ENCODE measurements around the gene HM13.
A peak's percentile ranks its signal among the peaks of the same experiment; 100 is the strongest.
"Not testable (repeated sequence)": the region's sequence is repeated elsewhere in the genome, so short reads cannot be mapped to it uniquely, and the experiment has no call there.

Gene HM13

GRCh38 chr20:31543966-31544598 is 29.8 kb downstream of the HM13 start:
- no peak for DNase-seq

- DNase-seq = no peak
These were observed 30.4 kb downstream of the HM13 start for GRCh38 chr20:31544600-31544999.

DNA sequence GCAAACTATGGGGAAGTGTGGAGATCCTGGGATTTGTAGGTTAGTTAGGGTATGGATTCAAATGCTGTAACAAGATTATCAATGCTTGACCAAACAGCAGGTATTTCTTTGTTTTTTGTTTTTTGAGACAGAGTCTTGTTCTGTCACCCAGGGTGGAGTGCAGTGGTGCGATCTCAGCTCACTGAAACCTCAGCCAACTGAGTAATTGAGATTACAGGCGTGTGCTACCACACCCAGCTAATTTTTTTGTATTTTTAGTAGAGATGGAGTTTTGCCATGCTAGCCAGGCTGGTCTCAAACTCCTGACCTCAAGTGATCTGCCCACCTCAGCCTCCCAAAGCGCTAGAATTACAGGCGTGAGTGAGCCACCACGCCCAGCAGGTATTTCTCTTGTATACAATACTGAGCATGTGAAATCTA is 31.4 kb downstream of the HM13 start:
- not testable (repeated sequence) for DNase-seq

DNA sequence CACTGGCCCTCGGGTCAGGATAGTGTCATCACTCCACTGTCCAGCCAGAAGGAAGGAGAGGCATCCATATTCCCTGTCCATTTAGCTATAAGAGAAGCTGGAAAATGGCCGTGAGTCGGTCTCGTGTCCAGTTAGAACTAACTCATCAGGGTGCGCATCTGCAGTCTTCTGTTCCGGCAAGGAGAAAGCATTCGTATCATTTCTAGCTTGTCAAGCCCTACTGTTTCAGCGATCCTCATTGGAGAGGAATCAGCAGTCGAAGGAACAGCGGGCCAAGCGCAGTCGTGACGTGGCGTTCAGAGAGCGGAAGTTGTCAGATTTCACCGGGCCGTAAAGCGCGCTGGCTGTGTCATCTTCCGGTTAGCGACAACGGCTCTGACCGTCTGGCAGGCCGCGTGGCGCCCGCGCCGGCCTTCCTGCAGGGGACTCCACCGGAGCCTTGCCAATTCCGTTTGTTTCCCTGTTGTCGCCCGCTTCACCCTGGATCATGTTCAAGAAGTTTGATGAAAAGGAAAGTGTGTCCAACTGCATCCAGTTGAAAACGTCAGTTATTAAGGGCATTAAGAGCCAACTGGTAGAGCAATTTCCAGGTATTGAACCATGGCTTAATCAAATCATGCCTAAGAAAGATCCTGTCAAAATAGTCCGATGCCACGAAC is 32.9 kb downstream of the HM13 start:
- DNase-seq = peak; percentile 79 to 86

DNA sequence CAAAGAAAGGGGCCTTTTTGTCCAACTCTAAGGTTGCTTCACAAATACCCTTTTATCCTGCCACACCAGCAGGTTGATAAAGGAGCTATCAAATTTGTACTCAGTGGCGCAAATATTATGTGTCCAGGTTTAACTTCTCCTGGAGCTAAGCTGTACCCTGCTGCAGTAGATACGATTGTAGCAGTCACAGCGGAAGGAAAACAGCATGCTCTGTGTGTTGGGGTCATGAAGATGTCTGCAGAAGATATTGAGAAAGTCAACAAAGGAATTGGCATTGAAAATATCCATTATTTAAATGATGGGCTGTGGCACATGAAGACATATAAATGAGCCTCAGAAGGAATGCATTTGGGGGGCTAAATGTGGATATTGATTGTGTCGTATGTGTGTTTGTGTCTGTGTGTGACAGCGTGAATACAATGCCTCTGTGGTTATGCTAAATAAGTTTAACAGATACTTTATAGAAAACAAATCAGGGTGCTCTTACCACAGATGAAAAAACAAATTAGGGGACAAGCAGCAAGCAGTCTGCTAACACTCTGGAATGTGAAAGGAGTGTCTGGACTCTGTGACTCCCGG is 33.6 kb downstream of the HM13 start:
- no peak for DNase-seq

- no peak for DNase-seq
These were observed 34.7 kb downstream of the HM13 start for GRCh38 chr20:31548820-31549512.

DNA sequence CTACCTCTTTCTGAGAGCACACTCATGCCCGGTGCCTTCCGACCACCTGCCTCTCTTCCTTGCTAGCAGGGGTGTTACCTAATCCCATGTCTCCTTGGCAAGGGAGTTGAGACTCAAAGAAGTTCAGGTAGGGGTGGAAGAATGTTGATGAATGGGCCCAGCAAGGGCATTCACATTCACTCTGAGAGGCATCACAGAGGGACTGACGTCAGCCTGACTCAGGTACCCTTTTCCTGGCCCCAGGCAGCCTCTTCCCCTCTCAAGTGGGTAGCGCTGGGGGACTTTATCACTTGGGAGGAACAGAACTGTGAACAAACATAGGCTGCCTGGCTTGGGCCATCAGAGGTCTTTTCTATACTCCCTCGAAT is 35.3 kb downstream of the HM13 start:
- no peak for DNase-seq

- DNase-seq = no peak
These were observed 35.9 kb downstream of the HM13 start for GRCh38 chr20:31550099-31550498.

DNA sequence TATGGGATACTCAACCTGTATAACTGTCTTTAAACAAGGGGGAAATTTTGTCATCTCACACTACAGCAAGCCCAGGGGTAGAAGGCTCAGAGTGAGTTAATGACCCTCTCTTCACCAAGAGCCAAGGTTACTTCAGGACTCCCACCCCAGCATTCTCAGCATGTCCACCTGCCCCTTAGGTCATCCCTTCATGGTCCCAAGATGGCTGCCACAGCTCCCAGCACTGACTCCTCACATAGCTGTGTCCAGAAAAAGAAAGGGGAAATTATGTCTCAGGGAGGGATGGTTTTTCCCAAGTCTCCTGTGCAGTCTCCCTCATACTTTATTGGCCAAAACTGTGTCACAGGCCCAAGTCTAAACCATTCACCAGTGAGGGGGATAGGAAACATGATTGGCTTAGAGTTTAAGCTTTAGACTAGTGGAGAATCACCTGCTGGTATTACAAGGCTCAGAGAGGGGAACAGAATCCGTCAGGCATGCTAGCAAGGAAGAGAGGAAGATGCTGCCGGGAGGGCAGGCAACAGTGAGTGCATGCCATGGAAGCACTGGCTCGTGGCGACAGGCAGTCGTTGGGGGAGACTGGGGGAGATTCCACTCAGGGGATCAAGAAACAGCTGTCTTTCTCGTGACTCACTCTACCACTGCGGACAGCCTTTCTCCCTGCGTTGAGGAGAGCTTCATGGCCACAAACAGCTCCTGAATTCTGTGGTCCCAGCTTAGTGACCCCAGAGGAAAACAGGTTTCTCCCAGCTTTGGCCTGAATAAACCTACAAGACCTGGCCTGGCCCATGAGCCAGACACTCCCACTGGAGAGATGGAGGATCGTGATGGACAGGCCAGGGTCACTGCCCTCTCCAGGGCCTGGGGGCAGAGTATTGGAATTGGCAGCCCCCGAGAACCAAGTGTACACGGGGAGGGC is 37.2 kb downstream of the HM13 start:
- no peak for DNase-seq

DNA sequence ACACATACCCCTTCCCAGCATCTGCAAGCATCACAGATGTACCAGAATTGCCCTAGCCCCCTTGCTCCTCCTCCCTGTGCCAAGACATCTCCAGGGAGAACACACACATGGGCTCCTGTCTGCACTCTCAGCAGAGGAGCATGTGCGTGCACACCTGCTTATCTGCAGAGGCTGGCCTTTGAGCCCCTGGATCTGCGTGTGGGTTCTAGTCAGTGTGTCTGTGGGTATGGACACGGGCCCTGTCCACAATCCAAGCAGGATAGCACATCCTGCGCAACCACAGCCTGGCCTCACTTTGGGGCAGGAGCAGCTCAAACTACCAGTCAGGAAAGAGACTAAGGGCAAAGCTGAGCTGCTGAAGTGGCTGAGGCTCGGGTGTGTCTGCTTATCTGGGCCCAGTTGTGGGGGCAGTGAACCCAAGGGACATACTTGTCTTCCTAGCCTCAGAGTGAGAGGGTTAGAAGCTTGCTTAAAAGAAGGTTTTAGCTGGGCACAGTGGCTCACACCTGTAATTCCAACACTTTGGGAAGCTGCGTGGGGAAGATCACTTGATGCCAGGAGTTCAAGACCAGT is 41.0 kb downstream of the HM13 start:
- DNase-seq = peak in 1 of 2 experiments; percentile 29

GRCh38 chr20:31559704-31560093 is 45.5 kb downstream of the HM13 start:
- no peak for DNase-seq

DNA sequence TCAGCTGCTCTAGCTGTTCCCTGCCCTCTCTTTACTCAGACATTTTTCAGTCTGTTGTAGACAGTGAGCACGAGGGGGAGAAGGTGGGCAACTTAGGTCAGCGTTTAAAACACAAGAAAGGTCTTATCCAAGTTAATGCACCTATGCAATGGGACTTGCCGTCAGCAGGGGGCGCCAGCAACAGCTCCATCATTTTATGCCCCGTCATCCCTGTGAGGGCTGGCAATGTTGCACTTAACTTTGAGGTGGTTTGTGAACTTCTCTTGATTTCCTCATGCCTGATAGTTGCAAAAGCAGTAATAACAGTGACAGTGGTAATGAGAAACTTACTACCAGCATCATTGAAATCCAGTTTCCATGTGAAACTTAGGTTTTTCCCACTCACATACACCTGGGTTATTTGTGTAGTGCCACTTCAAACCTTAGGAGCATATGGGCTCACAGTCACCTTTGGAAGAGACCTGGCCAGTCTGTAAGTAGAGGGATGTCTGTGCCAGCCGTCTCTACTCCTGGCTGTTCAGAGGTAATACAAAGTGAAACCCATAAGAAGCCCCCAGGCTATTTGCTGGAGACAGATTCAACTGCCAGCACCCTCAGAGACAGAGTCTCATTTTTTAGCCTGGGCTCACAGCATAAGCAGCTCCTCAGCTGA is 46.0 kb downstream of the HM13 start:
- DNase-seq = peak; percentile 43 to 60

DNA sequence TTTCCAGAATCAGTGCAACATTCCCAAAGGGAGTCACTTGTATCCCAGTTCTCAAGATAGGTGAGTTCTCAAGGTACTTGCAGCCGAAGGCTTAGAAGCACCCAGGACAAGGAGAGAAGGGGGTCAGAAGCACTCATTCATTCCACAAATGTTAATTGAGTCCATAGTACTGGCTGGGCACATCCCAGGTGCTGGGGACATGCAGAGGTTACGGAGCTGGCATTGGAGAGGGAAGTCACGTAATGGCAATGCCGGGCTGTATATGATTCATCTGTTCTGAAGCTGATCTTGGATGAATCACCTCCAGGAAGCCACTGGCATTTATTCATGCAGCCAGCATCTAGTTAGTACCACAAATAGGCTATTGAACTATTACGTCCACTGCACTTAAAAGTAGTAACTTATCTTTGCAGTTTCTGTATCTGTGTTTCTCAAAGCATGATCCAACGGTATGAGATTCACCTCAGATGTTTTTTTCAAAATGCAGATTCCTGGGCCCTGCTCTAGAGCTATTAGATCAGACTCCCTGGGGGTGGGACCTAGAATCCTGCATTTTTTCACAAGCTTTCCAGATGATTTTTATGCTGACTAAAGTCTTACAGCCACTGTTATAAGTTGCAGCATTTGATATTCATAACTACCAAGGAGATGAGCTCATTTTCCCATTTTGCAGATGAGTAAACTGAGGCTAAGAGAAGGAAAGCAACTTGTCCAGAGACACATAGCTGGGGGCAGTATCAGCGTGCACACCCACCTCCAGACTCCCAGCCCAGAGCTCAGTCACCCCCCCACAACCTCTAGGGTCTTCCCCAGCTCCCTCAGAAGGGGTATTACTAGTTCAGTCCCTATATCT is 46.7 kb downstream of the HM13 start:
- DNase-seq = no peak

- DNase-seq = no peak
These were observed 48.0 kb downstream of the HM13 start for GRCh38 chr20:31562241-31562640.

DNA sequence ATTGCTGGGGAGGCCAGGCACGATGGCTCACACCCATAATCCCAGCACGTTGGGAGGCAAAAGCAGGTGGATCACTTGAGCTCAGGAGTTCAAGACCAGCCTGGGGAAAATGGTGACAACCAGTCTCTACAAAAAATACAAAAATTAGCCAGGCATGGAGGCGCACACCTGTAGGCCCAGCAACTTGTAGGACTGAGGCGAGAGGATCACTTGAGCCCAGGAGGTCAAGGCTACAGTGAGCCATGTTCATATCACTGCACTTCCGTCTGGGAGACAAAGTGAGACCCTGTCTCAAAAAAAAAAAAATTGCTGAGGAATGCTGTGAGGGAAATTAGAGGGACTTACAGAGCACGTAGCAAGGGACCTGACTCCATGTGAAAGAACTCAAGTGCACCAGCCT is 50.0 kb downstream of the HM13 start:
- DNase-seq = no peak

DNA sequence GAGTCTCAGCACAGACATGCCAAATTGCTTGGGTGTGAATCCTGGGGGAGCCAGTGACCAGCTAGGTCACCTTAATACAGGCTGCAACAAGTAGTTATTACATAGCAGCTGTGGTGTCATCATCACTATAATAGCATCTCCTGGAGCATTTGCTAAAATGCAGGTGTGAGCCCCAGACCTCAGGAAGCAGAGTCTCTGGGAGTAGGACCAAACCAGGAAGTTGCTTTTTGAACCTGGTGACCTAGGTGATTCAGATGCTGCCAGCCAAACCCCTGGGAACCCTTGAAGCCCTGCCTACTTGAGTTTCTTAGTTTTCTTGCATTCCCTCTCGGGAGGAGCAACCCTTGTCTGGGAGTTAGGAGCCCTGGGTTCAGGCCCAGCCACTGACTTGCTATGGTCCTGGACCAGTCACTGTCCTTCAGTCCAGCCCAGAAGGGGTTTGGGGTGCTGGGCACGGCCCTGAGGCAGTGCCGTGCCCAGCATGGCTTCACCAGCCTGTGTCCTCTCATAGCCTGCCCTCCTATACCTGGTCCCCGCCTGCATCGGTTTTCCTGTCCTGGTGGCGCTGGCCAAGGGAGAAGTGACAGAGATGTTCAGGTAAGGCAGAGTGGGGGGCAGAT is 51.6 kb downstream of the HM13 start:
- DNase-seq = no peak

DNA sequence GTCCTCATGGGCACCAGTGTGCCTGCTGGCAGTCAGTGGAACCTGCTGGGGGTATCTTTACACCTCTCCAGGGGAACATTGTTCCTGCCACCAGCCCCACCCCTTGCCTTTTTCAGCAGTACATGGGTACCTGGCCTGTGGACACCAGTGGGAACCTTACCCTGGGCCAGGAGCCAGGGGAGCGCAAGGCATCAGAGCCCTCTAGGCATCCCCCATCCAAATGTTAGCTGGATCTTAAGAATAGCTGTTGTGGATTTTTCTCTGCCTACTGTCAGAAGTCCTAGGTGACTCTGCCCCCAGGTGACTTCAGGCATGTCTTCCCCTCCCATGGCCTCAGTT is 52.0 kb downstream of the HM13 start:
- no peak for DNase-seq

- no peak for DNase-seq
These were observed 52.6 kb downstream of the HM13 start for GRCh38 chr20:31566658-31567379.

- DNase-seq = no peak
These were observed 53.1 kb downstream of the HM13 start for GRCh38 chr20:31567380-31567720.

All from NCI-H524 (cell line).